NCI-H1436 (cell line): Measurements from ENCODE around the gene ENOPH1.
"Not testable (repeated sequence)": the region's sequence is repeated elsewhere in the genome, so short reads cannot be mapped to it uniquely, and the experiment has no call there.

Experiments
- DNase-seq: peaks from one replicate; lab custom pipeline; 2025; lab: John Stamatoyannopoulos, UW

ENOPH1 gene

GRCh38 chr4:82430193-82430963 lies at the start of gene ENOPH1, which contains the start of gene HNRNPDL:
Gene ENOPH1 (plus strand): TSS chr4:82430590. CDS start chr4:82430830, 240 bp downstream.
Gene HNRNPDL (minus strand): TSS chr4:82430462. CDS start chr4:82429690, 772 bp downstream.
- peak; percentile 96 for DNase-seq

DNA sequence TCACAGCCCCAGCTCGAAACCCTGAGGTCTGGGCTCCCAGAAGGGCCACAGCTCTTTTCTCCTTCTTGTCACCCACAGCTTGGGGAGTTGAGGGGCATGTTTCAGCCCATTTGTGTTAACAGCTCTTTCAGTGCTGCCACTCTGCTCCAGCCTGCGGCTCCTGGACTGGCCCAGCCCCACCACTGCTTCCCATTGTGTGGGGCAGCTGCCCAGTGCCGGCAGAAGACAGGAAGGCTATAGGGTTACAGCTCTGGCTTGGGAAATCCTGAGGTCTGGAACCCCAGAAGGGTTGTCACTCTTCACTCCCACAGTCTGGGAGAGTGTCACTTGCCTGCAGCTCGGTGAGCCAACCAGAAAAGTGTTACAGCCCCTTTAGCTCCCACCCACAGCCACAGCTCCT lies 49.6 kb upstream of the ENOPH1 start:
- DNase-seq = no peak

DNA sequence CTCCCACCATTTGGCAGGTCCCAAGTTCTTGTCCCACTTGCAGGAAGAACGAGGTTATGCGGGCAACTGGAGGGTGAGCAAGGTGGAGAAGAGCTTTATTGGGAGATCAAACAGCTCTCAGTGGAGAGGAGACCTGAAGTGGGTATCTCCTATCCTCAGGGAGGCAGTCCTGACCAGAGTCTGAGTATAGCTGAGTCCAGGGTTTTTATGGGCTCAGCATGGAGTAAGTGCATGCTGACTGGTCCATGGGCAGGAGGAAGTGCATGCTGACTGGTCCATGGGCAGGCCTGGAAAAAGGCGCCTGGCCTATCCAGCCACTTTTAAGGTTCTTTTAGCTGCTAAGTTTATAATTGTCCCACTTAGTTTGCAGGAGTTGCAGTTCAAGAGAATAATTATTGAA lies 49.2 kb upstream of the ENOPH1 start:
- no peak for DNase-seq

DNA sequence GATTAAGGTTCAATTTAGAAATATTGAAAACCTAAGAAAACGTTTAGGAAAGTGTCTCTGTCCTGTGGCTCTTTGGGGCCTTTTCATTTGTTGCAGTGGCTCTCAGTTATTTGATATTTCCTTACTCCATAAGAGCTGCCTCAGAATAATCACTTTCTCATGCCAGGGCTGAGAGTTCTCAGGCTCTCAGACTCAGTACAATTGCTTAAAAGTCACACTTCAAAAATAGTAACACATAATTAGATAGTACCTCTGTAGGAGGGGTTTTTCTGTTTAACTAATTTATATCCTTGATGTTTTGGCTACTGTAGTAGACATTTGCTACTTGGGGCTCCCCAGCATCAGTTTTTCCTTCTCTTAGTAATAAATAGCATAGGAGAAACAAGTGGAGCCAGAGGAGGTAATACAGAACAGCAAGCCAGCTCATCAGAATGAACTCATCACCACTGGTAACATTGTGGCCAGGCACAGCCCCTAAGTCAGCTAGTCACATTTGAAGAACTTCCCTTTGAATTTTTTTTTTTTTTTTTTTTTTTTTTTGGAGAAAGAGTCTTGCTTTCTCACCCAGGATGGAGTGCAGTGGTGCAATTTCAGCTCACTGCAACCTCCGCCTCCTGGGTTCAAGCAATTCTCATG lies 48.6 kb upstream of the ENOPH1 start:
- DNase-seq = no peak

DNA sequence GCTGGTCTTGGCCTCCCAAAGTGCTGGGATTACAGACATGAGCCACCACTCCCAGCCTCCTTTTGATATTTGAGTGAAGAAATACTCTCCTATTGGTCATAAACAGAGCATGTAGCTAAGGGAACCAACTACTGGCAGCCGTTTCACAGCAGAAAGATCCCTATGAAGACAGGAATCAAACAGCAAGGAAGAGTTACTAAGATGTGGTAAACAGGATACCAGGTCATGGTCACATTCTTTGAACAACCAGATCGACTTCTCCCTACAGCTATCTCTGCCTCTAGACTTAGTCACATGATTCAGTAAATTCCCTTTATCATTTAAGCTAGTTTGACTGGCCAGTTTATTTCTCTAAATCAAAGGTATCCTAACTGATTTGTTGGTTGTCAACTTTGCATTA lies 47.6 kb upstream of the ENOPH1 start:
- no peak for DNase-seq

DNA sequence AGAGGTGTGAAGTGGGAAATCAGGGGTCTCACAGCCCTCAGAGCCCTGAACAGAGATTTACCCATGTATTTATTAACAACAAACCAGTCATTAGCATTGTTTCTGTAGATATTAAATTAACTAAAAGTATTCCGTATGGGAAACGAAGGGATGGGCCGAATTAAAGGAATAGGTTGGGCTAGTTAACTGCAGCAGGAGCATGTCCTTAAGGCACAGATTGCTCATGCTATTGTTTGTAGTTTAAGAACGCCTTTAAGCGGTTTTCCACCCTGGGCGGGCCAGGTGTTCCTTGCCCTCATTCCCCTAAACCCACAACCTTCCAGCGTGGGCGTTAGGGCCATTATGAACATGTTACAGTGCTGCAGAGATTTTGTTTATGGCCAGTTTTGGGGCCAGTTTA lies 44.1 kb upstream of the ENOPH1 start:
- not testable (repeated sequence) for DNase-seq

- no peak for DNase-seq
Measured at GRCh38 chr4:82388405-82388804, 42.0 kb upstream of the ENOPH1 start.

DNA sequence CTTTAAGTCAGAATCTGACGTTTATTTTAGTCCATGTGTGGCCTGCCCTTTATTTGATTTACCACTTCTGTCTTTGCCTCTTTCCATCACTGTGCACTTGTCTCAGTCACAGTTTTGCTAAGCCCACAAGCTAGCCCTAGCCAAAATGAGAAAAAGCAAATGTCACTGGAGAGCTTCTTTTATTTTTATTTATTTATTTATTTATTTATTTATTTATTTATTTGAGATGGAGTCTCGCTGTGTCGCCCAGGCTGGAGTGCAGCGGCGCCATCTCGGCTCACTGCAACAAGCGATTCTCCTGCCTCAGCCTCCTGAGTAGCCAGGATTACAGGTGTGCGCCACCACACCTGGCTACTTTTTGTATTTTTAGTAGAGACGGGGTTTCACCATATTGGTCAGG lies 40.3 kb upstream of the ENOPH1 start:
- not testable (repeated sequence) for DNase-seq

- no peak for DNase-seq
Measured at GRCh38 chr4:82394896-82395295, 35.5 kb upstream of the ENOPH1 start.

DNA sequence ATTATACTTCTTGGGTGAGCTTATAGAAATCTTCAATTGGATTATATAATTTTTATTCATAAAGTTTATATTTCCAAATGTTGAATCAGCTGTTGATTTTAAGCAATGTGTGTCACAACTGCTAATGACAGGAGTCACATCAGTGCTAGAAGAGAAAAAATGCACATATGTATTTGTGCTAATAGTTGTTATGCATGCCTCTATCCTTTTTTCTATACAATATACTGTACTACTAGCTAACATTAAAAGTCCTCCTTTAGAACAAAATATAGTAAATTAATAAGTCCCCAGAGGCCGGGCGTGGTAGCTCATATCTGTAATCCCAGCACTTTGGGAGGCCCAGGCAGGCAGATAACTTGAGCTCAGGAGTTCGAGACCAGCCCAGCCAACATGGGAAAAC lies 32.9 kb upstream of the ENOPH1 start:
- no peak for DNase-seq

DNA sequence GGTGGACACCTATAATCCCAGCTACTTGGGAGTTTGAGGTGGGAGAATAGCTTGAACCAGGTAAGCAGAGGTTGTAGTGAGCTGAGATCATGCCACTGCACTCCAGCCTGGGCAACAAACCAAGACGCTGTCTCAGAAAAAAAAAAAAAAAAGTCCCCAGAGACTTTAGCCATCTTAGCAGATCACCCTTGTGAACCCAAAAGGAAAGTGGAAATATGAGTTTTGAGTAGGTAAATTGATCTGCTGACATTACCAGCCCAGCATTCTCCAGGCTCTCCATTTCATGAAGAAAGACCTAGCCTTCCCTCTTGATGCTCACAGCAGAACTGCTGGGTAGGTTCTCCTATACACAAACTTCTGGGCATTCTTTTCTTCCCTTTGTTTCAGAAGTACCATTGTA lies 32.1 kb upstream of the ENOPH1 start:
- DNase-seq = no peak

GRCh38 chr4:82401600-82401999 lies 28.8 kb upstream of the ENOPH1 start:
- DNase-seq = no peak

- DNase-seq = no peak
Measured at GRCh38 chr4:82402196-82402775, 28.1 kb upstream of the ENOPH1 start.

DNA sequence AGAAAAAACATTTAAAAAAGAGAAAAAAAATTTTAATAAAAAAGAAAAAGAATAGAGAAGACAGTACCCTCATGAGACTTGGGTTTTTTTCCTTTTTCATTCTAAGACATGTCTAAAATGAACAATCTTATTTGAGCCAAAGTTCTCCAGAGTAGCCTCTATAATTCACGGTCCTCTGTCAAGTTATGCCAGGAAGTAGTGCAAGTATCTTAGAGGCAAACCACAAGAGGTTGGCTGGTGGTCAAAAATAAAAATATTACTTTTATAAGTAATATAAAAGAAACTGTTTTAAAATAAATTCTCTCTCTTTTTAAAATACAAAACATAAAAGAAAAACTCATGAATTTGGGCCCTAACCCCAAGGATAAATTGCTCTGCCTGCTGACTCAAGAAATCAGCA lies 26.7 kb upstream of the ENOPH1 start:
- no peak for DNase-seq

- DNase-seq = not testable (repeated sequence)
Measured at GRCh38 chr4:82415061-82415460, 15.3 kb upstream of the ENOPH1 start.

- DNase-seq = no peak
Measured at GRCh38 chr4:82415922-82416365, 14.4 kb upstream of the ENOPH1 start.

- no peak for DNase-seq
Measured at GRCh38 chr4:82419451-82419850, 10.9 kb upstream of the ENOPH1 start.

- no peak for DNase-seq
Measured at GRCh38 chr4:82421796-82422560, 8.4 kb upstream of the ENOPH1 start.

GRCh38 chr4:82422616-82423015 lies 7.8 kb upstream of the ENOPH1 start:
- DNase-seq = no peak

GRCh38 chr4:82423245-82424054 lies 6.9 kb upstream of the ENOPH1 start:
- no peak for DNase-seq

DNA sequence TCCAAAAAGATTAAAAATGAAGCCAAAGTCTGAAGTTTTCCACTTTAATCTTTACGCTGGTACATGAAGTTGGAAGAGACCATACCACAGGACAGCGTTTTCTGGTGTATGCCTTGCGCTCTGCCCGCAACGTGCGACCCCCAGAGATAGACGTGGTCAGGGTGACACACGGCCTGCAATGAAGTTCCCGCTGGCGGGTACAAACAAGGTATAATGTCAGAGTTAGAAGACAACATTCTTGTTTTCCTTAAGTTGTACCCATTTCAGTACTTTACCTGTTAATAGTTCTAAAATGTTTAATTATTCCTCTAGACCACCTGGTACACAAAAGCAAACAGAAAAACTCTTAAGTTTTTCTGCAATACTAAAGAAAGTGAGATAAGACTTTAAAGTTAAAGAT lies 4.9 kb upstream of the ENOPH1 start:
- DNase-seq = no peak
